Thyroid gland (tissue), 4 donors: ENCODE results near the gene PRKCZ.

ENCODE experiments used
- CTCF ChIP-seq, 6 experiments: fragments of 200-600 bp in 3 of 6; fragments of 450-650 bp in 3 of 6; sonication (generic) in 3 of 6; IDR thresholded peaks; one replicate each; pipeline ENCODE4 v1.5.1; 2016 to 2019; ENCODE audit warnings: antibody characterized with exemption in 6 of 6, mild to moderate bottlenecking in 2 of 6, inconsistent platforms in 1 of 6, moderate library complexity in 1 of 6
- POLR2A ChIP-seq, 2 donors: fragments of 450-650 bp; IDR thresholded peaks; one replicate each; pipeline ENCODE4 v1.6.1; 2017; ENCODE audit warnings: antibody characterized with exemption in 2 of 2, mild to moderate bottlenecking in 2 of 2, moderate library complexity in 1 of 2

DNA sequence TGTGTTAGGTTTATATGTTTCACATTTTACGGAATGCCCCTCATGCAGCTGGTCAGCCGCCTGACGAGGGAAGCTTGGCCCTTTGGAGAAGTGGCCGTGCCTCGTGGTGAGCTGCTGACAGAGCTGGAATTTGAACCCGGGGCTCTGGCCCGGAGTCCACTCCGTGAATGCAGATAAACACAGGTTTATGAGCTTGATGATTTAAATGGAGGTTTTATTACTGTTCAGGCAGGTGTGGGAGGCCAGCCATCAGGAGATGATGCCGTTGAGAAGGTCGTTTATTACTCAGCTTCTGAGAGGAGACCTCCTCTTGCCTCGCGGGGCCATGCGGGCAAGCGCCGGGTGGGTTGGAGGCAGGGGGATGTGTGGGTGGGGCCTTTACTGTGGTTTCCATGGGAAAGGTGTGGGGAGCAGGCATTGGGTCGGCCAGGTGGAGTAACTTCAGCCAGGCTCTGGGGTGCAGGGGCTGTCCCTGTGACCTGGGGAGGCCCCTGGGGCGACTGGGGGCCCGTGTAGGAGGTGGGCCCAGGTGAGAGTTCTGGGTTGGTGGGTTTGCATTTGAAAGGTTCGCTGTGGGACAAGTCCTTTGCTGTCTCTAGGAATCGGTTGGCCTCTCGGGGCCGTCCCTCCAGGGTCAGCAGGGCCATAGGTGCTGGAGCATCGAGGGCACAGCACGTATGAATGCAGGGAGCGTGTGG, 22.0 kb downstream of the PRKCZ start:
- TF ChIP-seq CTCF (IDR thresholded peaks at IDR 0.05) (no peak), POLR2A (IDR thresholded peaks at IDR 0.05) (no peak)
